ENCODE data around the gene ODF4. TPM values are rescaled to one million over a fixed set of nuclear protein-coding genes. Genes with fewer than 3 reads are reported as not detected.

ODF4 gene
- total RNA-seq, 6 experiments from 2014 or later = not detected

- Mint-ChIP-seq H3K27me3 (ENCODE audit: insufficient read depth) (peaks cover 37% of the 10 kb centered on the region), H3K36me3 (ENCODE audit: low read depth) (no peaks in the 10 kb centered on the region), H3K4me3 (no peak overlapping the region), H3K4me1 (ENCODE audit: low read depth) (no peaks in the 10 kb centered on the region), H3K27ac (no peak overlapping the region), H3K9me3 (no peaks in the 10 kb centered on the region)
- DNase-seq = no peak
- TF ChIP-seq, protein P1, sequence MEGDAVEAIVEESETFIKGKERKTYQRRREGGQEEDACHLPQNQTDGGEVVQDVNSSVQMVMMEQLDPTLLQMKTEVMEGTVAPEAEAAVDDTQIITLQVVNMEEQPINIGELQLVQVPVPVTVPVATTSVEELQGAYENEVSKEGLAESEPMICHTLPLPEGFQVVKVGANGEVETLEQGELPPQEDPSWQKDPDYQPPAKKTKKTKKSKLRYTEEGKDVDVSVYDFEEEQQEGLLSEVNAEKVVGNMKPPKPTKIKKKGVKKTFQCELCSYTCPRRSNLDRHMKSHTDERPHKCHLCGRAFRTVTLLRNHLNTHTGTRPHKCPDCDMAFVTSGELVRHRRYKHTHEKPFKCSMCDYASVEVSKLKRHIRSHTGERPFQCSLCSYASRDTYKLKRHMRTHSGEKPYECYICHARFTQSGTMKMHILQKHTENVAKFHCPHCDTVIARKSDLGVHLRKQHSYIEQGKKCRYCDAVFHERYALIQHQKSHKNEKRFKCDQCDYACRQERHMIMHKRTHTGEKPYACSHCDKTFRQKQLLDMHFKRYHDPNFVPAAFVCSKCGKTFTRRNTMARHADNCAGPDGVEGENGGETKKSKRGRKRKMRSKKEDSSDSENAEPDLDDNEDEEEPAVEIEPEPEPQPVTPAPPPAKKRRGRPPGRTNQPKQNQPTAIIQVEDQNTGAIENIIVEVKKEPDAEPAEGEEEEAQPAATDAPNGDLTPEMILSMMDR (IDR thresholded peaks at IDR 0.05) = no peak
Measured at GRCh38 chr17:8320990-8321389, 18.6 kb upstream of the ODF4 start.

GRCh38 chr17:8322061-8322460, 17.6 kb upstream of the ODF4 start:
- no peaks in the 10 kb centered on the region for H3K4me1 Mint-ChIP-seq (ENCODE audit: low read depth)
- H3K27ac Mint-ChIP-seq = no peak overlapping the region
- no peak overlapping the region for H3K4me3 Mint-ChIP-seq
- peaks cover 35% of the 10 kb centered on the region for H3K27me3 Mint-ChIP-seq (ENCODE audit: insufficient read depth)
- H3K9me3 Mint-ChIP-seq = no peaks in the 10 kb centered on the region
- H3K36me3 Mint-ChIP-seq (ENCODE audit: low read depth) = no peaks in the 10 kb centered on the region
- TF ChIP-seq, protein P1 (IDR thresholded peaks at IDR 0.05) = no peak
- DNase-seq = no peak

- H3K4me3 Mint-ChIP-seq = no peak overlapping the region
- no peaks in the 10 kb centered on the region for H3K4me1 Mint-ChIP-seq (ENCODE audit: low read depth)
- DNase-seq = no peak
- H3K27me3 Mint-ChIP-seq (ENCODE audit: insufficient read depth) = peaks cover 30% of the 10 kb centered on the region
- TF ChIP-seq, protein P1 (IDR thresholded peaks at IDR 0.05) = no peak
- H3K36me3 Mint-ChIP-seq (ENCODE audit: low read depth) = no peaks in the 10 kb centered on the region
- no peaks in the 10 kb centered on the region for H3K9me3 Mint-ChIP-seq
- no peak overlapping the region for H3K27ac Mint-ChIP-seq
Measured at GRCh38 chr17:8324132-8324531, 15.5 kb upstream of the ODF4 start.

- Mint-ChIP-seq H3K36me3 (ENCODE audit: low read depth) (no peaks in the 10 kb centered on the region), H3K4me1 (ENCODE audit: low read depth) (no peaks in the 10 kb centered on the region), H3K27ac (no peak overlapping the region), H3K4me3 (no peak overlapping the region), H3K27me3 (ENCODE audit: insufficient read depth) (peaks cover 28% of the 10 kb centered on the region), H3K9me3 (no peaks in the 10 kb centered on the region)
- DNase-seq = no peak
- TF ChIP-seq, protein P1 (IDR thresholded peaks at IDR 0.05) = no peak
Measured at GRCh38 chr17:8324923-8325322, 14.7 kb upstream of the ODF4 start.

- TF ChIP-seq, protein P1 (IDR thresholded peaks at IDR 0.05) = no peak
- Mint-ChIP-seq H3K4me1 (ENCODE audit: low read depth) (no peaks in the 10 kb centered on the region), H3K36me3 (ENCODE audit: low read depth) (no peaks in the 10 kb centered on the region), H3K27ac (no peak overlapping the region), H3K27me3 (ENCODE audit: insufficient read depth) (peaks cover 24% of the 10 kb centered on the region), H3K4me3 (peak overlapping the region; percentile 75), H3K9me3 (no peaks in the 10 kb centered on the region)
- DNase-seq = no peak
Measured at GRCh38 chr17:8326511-8327302, 12.9 kb upstream of the ODF4 start.
